Measurements from ENCODE around the gene ARMC6. TPM values are rescaled to one million over a fixed set of nuclear protein-coding genes. Genes with fewer than 3 reads are reported as not detected.

The ARMC6 gene
- total RNA-seq, 1 donor, result 30.1 TPM

- DNase-seq (ENCODE audit: low read depth), result no peak
- no peak overlapping the region for H3K4me3 ChIP-seq (ENCODE audit: low read depth, low read length)
- TF ChIP-seq, protein P1, sequence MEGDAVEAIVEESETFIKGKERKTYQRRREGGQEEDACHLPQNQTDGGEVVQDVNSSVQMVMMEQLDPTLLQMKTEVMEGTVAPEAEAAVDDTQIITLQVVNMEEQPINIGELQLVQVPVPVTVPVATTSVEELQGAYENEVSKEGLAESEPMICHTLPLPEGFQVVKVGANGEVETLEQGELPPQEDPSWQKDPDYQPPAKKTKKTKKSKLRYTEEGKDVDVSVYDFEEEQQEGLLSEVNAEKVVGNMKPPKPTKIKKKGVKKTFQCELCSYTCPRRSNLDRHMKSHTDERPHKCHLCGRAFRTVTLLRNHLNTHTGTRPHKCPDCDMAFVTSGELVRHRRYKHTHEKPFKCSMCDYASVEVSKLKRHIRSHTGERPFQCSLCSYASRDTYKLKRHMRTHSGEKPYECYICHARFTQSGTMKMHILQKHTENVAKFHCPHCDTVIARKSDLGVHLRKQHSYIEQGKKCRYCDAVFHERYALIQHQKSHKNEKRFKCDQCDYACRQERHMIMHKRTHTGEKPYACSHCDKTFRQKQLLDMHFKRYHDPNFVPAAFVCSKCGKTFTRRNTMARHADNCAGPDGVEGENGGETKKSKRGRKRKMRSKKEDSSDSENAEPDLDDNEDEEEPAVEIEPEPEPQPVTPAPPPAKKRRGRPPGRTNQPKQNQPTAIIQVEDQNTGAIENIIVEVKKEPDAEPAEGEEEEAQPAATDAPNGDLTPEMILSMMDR (IDR thresholded peaks at IDR 0.05; ENCODE audit: insufficient read depth, low read length), result no peak
These were observed 23.4 kb downstream of the ARMC6 start for GRCh38 chr19:19056636-19057275.

- no peak for DNase-seq (ENCODE audit: low read depth)
- TF ChIP-seq, protein P1 (IDR thresholded peaks at IDR 0.05; ENCODE audit: insufficient read depth, low read length), result no peak
- no peak overlapping the region for H3K4me3 ChIP-seq (ENCODE audit: low read depth, low read length)
These were observed 23.9 kb downstream of the ARMC6 start for GRCh38 chr19:19057317-19057716.

DNA sequence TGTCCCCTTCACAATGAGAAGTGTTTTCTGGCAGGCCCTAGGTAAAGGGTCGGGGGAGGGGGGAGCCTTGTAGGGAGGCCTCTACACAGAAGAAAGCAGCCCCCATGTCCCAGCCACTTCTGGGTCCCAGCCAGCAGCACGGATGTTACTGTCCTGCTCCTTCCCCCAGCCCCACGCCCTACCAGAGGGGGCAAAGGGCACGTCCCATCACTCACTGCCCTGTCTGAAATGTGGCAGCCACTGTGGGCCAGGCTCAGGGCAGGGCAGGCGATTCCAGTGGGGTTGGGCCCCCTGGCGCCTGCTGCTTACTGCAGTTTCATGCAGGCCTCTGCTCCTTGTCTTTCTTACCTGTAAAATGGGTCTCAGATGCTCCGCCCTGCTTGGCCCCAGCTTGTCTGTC, 24.3 kb downstream of the ARMC6 start:
- no peak for DNase-seq (ENCODE audit: low read depth)
- no peak overlapping the region for H3K4me3 ChIP-seq (ENCODE audit: low read depth, low read length)
- TF ChIP-seq, protein P1 (IDR thresholded peaks at IDR 0.05; ENCODE audit: insufficient read depth, low read length), result no peak

- no peak overlapping the region for H3K4me3 ChIP-seq (ENCODE audit: low read depth, low read length)
- TF ChIP-seq, protein P1 (IDR thresholded peaks at IDR 0.05; ENCODE audit: insufficient read depth, low read length), result no peak
- no peak for DNase-seq (ENCODE audit: low read depth)
These were observed 25.8 kb downstream of the ARMC6 start for GRCh38 chr19:19059018-19059836.

DNA sequence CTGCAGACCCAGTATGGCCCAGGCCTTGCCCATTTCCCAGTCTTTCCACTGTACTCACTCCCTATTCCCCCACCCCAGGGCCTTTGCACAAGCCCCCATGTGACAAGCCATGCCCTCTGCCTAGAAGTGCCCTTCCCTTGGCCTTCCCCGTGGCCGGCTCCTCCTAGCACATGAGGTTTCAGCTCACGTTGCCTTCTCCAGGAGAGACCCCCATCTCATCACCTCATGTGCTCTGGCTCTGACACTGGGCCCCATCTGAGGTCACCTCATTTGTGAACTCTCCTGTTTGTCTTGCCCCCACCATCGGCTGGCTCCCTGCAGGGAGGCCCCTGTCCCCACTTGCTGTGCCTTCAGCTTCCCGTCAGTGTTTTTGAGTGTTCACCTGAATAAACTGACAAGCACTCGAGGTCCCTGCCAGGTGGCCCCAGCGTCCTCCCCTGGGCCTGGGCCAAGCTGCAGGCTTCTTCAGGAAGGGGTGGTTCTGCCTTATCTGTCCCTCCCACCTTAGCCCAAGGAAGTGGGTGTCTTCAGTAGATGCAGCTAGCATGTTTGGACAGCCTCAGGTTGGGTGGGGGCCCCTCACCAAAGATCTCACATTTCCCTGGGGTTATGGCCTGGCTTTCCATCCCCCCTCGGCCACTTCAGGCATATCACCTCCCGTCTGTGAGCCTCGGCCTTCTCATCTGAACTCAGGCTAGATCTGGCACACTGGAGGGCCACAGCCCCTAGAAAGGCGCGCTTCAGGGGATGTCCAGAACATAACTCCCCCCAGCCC, 26.6 kb downstream of the ARMC6 start:
- H3K4me3 ChIP-seq (ENCODE audit: low read depth, low read length), result no peak overlapping the region
- TF ChIP-seq, protein P1 (IDR thresholded peaks at IDR 0.05; ENCODE audit: insufficient read depth, low read length), result no peak
- no peak for DNase-seq (ENCODE audit: low read depth)

DNA sequence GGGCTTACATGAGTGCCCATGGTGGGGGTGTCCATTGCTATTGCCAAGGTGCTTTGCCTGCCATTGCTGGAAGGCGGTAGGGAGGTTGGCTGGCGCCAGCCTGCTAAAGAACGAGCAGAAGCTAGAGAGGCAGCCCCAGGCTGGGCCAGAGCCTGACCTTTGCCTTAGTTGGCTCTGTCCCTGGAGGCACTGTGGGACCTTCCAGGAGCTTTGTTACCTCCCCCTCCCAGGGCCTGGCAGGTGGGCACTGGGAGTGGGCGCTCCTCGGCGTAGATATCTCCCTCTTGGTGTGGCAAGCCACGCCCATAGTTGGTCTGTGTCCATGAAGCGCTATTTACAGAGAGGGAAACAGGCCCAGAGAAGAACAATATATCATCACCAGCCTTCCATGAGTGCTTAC, 28.1 kb downstream of the ARMC6 start:
- no peak for DNase-seq (ENCODE audit: low read depth)
- TF ChIP-seq, protein P1 (IDR thresholded peaks at IDR 0.05; ENCODE audit: insufficient read depth, low read length), result no peak
- no peak overlapping the region for H3K4me3 ChIP-seq (ENCODE audit: low read depth, low read length)

Data from fibroblast of the aortic adventitia (primary cell).